ENCODE results near the gene CCNY. TPM values are rescaled to one million over a fixed set of nuclear protein-coding genes. Genes with fewer than 3 reads are reported as not detected.

CCNY gene
- total RNA-seq, 2 experiments from 2014 or later: 47.0 to 51.5 TPM

DNA sequence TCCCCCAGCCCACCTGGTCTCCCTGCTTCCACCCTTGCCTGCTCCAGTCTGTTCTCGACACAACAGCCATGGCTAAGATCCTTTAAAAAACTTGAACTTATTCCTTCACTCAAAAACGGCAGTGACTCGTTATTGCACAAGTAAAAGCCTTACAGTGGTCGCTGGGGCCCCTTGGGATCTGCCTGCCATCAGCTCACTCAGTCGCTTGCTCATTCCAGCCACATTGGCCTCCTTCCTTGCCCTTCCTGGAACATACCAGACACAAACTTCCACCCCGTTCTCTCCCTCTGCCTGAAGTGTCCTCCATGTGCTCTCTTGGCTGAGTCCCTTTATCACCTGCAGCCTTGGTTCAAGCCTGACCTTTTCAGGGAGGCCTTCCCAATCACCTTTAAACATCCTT is 4.7 kb downstream of the CCNY start:
- peak overlapping the region; percentile 76 for H3K27ac Mint-ChIP-seq
- no peaks in the 10 kb centered on the region for H3K27me3 Mint-ChIP-seq
- no peaks in the 10 kb centered on the region for H3K9me3 Mint-ChIP-seq (ENCODE audit: low read depth)
- CTCF ChIA-PET: interaction anchor here (1.3 to 1.4 kb wide), 2 partner anchors 9 to 11 kb away, joined by 3 to 4 read pairs; no protein-coding TSS in a partner anchor
- peaks cover 13% of the 10 kb centered on the region for H3K36me3 Mint-ChIP-seq
- DNase-seq (no peak), ATAC-seq (no peak)
- H3K4me3 Mint-ChIP-seq: peak overlapping the region; percentile 33
- peaks cover 62% of the 10 kb centered on the region for H3K4me1 Mint-ChIP-seq

DNA sequence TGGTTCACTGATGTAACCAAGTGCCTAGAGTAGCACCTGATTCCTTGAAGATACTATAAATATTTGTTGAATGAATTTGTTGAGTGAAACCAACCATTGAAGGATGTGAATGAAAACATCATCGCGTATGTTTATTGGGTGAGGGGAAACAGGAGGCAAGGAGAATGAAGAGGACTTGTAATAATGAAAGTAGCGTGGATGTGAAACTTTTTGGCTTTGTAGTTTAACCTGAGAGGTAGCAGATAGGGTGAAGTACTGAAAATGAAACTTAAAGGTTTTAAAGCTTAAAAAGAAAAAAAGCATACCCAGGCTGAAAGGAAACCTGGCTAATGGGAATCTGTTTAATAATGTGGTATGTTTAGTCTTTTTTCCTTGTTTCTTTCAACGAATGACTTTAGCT is 5.2 kb downstream of the CCNY start:
- CTCF ChIA-PET: interaction anchor here (1.3 to 1.4 kb wide), 2 partner anchors 8 to 10 kb away, joined by 3 to 4 read pairs; no protein-coding TSS in a partner anchor
- ATAC-seq (peak; percentile 71), DNase-seq (no peak)
- Mint-ChIP-seq H3K27me3 (no peaks in the 10 kb centered on the region), H3K27ac (peak overlapping the region; percentile 76), H3K4me3 (peak overlapping the region; percentile 63), H3K9me3 (ENCODE audit: low read depth) (no peaks in the 10 kb centered on the region), H3K36me3 (peaks cover 13% of the 10 kb centered on the region), H3K4me1 (peaks cover 64% of the 10 kb centered on the region)

GRCh38 chr10:35342183-35342753 is 6.0 kb downstream of the CCNY start:
- CTCF ChIA-PET: interaction anchor here (1.3 to 1.4 kb wide), 2 partner anchors 8 to 10 kb away, joined by 3 to 4 read pairs; no protein-coding TSS in a partner anchor
- H3K27me3 Mint-ChIP-seq: no peaks in the 10 kb centered on the region
- H3K27ac Mint-ChIP-seq: peak overlapping the region; percentile 76
- ATAC-seq (no peak), DNase-seq (no peak)
- H3K9me3 Mint-ChIP-seq (ENCODE audit: low read depth): no peaks in the 10 kb centered on the region
- H3K4me1 Mint-ChIP-seq: peaks cover 64% of the 10 kb centered on the region
- H3K36me3 Mint-ChIP-seq: peaks cover 13% of the 10 kb centered on the region
- H3K4me3 Mint-ChIP-seq: peak overlapping the region; percentile 63

DNA sequence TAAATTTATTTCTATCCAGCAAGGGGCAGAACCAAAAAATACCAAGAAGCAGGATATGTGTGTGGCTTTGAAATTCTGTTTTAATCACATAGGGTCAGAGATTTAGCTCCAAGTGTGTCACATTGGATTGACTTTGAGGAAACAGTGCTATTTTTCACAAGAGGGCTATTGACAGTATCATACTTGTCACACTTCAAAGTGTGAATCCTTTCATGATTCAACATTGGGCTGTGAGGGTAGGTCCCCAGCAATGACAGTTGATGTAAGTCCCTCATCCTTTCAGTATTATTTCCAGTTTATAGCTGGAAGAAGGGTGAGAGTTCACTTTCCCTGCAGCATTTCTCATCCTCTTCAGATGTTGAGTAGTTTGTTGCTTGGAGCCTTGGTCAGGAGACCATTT is 7.4 kb downstream of the CCNY start:
- no peaks in the 10 kb centered on the region for H3K9me3 Mint-ChIP-seq (ENCODE audit: low read depth)
- H3K27me3 Mint-ChIP-seq: no peaks in the 10 kb centered on the region
- ATAC-seq (no peak), DNase-seq (no peak)
- H3K27ac Mint-ChIP-seq: no peak overlapping the region
- CTCF ChIA-PET: no interaction called here
- H3K36me3 Mint-ChIP-seq: peaks cover 12% of the 10 kb centered on the region
- H3K4me3 Mint-ChIP-seq: no peak overlapping the region
- peaks cover 60% of the 10 kb centered on the region for H3K4me1 Mint-ChIP-seq

GRCh38 chr10:35345383-35345742 is 9.1 kb downstream of the CCNY start:
- DNase-seq: no peak
- no peaks in the 10 kb centered on the region for H3K9me3 Mint-ChIP-seq (ENCODE audit: low read depth)
- peaks cover 58% of the 10 kb centered on the region for H3K4me1 Mint-ChIP-seq
- H3K4me3 Mint-ChIP-seq: no peak overlapping the region
- CTCF ChIA-PET: no interaction called here
- no peaks in the 10 kb centered on the region for H3K27me3 Mint-ChIP-seq
- ATAC-seq: no peak
- H3K27ac Mint-ChIP-seq: no peak overlapping the region
- H3K36me3 Mint-ChIP-seq: peaks cover 12% of the 10 kb centered on the region

DNA sequence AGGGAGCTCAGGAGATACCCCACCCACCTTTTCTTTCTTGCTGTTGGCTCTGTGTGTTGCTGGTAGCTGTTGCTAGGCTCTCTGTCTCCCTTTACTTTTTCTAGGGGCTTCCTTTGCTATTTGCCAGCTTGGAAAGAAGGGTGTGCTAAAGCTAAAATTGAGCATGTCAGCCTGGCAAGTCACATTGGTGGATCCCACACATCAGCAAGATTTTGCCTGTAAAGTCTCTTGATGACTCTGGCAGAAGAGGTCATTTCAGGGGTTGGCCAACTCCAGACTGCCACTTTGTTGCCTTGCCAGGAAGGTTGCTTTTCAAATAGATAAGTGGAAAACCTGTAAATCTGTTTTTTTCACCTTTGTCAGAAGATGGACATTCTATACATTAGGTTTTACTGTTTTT is 9.9 kb downstream of the CCNY start:
- Mint-ChIP-seq H3K4me1 (peaks cover 59% of the 10 kb centered on the region), H3K27ac (no peak overlapping the region), H3K27me3 (no peaks in the 10 kb centered on the region), H3K9me3 (ENCODE audit: low read depth) (no peaks in the 10 kb centered on the region), H3K4me3 (no peak overlapping the region), H3K36me3 (peaks cover 12% of the 10 kb centered on the region)
- CTCF ChIA-PET: interaction anchor here (0.8 kb wide), 1 partner anchor 10 kb away, joined by 3 read pairs; no protein-coding TSS in a partner anchor
- DNase-seq (no peak), ATAC-seq (no peak)

DNA sequence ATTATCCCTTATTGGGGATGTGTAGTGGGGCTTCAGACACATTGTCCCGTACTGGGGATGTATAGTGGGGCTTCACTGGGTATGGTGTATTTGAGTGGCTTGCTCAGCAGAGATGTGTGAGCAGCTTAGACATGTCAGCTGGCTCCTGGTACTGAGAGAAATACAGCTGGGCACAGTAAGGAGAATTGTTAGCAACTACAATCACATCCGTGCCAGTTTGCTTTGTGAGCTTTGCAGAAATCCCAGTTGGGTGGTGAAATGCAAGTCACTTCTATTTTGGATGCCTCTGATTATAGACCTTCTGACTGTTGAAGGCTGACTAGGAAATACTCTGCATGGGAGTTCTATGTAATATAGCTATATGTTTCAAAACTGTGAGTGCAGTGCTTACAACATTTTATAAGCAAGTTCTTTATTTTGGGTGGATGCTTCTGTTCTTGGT is 10.8 kb downstream of the CCNY start:
- Mint-ChIP-seq H3K4me3 (no peak overlapping the region), H3K27ac (no peak overlapping the region), H3K27me3 (no peaks in the 10 kb centered on the region), H3K9me3 (ENCODE audit: low read depth) (no peaks in the 10 kb centered on the region), H3K36me3 (peaks cover 12% of the 10 kb centered on the region), H3K4me1 (peaks cover 58% of the 10 kb centered on the region)
- DNase-seq (no peak), ATAC-seq (no peak)
- CTCF ChIA-PET: interaction anchor here (0.7 kb wide), 1 partner anchor 11 kb away, joined by 3 read pairs; the partner anchor contains the start of gene CCNY

DNA sequence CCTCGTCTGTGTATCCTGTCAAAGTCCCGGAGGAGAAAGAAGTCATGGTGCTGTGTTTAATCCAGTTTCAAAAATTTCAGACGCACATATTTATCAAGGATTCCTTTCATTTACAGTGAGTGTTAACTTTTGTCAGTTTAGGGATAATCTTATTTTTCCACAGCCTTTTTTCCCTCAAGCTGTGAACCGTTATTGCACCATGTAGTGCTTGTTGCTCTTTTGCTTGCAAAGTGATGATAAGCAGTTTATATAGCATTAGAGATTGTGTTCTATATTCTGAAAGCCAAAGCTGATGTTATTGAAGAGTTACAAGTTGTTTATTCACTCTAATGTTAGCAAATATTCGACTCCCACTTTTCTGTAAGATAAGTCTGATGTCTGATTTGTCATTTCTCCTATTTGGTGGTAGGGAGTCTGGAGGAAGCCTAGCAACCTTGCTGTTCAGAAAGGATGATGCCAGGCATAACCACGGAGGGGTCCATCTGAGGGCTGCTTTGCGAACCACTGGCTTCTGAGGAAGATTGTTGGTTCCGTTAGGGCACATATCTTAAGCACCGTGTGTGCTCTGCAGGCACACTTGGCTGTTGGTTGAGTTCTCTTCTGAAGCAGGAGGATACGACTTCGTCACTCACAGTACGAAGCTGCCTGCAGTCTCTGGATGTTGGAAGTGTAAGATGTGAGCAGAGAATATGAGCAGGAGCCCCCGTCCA is 11.7 kb downstream of the CCNY start:
- DNase-seq: no peak
- no peak overlapping the region for H3K4me3 Mint-ChIP-seq
- ATAC-seq: no peak
- H3K9me3 Mint-ChIP-seq (ENCODE audit: low read depth): no peaks in the 10 kb centered on the region
- CTCF ChIA-PET: interaction anchor here (0.7 kb wide), 1 partner anchor 12 kb away, joined by 3 read pairs; the partner anchor contains the start of gene CCNY
- H3K27ac Mint-ChIP-seq: no peak overlapping the region
- no peaks in the 10 kb centered on the region for H3K27me3 Mint-ChIP-seq
- H3K4me1 Mint-ChIP-seq: peaks cover 59% of the 10 kb centered on the region
- H3K36me3 Mint-ChIP-seq: peaks cover 8% of the 10 kb centered on the region

DNA sequence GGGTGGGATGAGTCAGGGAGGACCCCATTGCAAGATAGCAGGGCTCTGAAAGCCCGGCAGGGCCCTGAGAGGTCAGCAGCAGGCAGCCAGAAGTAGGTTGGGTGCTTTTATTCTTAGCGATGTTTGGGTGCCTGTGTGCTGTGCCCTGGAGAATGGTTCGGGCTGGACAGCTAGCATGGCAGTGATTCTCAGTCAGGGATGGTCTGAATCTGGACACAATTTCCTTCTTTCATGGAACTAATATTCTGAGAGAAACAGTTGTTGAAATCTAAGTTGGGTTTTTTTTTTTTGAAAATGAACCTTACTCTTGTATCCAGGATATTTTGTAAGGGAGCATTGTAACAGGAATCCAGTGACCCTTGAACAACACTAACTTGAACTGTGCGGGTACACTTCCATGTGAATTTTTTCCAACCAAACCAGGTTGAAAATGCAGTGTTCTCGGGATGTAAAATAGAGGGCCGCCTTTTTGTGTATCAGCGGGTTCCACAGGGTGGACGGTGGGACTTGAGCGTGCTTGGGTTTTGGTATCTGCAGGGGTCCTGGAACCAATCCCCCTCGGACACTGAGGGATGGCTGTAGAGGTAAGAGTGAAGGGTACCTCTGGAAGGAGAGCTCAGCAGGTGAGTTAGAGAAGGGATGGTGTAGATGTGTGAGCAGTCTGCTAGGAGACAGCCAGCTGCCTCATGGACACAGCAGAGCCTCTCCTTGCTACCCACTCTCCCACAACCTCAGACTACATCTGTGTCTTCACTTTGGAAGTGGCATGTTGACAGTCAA is 12.5 kb downstream of the CCNY start:
- H3K4me1 Mint-ChIP-seq: peaks cover 59% of the 10 kb centered on the region
- no peaks in the 10 kb centered on the region for H3K9me3 Mint-ChIP-seq (ENCODE audit: low read depth)
- no peak overlapping the region for H3K4me3 Mint-ChIP-seq
- CTCF ChIA-PET: no interaction called here
- no peak overlapping the region for H3K27ac Mint-ChIP-seq
- DNase-seq: no peak
- H3K36me3 Mint-ChIP-seq: peaks cover 5% of the 10 kb centered on the region
- no peaks in the 10 kb centered on the region for H3K27me3 Mint-ChIP-seq
- ATAC-seq: no peak

DNA sequence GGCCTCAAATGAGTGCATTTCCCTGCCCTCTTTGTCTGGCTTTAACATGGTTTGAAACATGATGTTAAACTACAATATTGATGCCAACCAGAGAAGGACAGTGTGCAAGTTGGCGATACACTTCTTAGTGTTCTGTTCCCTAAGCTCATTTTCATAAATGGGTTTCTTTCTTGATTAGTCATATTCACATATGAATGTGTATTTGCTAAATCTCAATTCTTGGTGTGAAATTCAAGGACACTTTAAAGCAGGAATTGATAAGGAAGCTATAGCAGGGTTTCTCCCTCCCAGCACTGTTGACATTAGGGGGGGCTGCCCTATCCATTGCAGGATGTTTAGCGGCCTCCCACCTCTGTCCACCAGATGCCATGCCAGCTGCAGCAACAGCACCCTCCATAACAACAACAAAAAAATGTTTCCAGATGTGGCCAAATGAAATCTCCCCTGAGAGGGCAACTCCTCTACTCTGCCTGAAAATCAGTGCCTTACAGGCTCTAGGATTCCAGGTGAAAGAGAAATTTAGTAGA is 13.1 kb downstream of the CCNY start:
- Mint-ChIP-seq H3K27me3 (no peaks in the 10 kb centered on the region), H3K4me3 (no peak overlapping the region), H3K27ac (no peak overlapping the region), H3K4me1 (peaks cover 60% of the 10 kb centered on the region), H3K9me3 (ENCODE audit: low read depth) (no peaks in the 10 kb centered on the region), H3K36me3 (peaks cover 3% of the 10 kb centered on the region)
- CTCF ChIA-PET: interaction anchor here (1.0 kb wide), 1 partner anchor 8 kb away, joined by 4 read pairs; no protein-coding TSS in a partner anchor
- ATAC-seq (no peak), DNase-seq (no peak)

GRCh38 chr10:35351021-35351420 is 14.7 kb downstream of the CCNY start:
- CTCF ChIA-PET: interaction anchor here (1.6 kb wide), 1 partner anchor 225 kb away, joined by 4 read pairs; no protein-coding TSS in a partner anchor
- Mint-ChIP-seq H3K36me3 (peaks cover 1% of the 10 kb centered on the region), H3K9me3 (ENCODE audit: low read depth) (no peaks in the 10 kb centered on the region), H3K4me3 (no peak overlapping the region), H3K4me1 (peaks cover 68% of the 10 kb centered on the region), H3K27ac (no peak overlapping the region), H3K27me3 (no peaks in the 10 kb centered on the region)
- ATAC-seq: no peak
- DNase-seq: no peak

DNA sequence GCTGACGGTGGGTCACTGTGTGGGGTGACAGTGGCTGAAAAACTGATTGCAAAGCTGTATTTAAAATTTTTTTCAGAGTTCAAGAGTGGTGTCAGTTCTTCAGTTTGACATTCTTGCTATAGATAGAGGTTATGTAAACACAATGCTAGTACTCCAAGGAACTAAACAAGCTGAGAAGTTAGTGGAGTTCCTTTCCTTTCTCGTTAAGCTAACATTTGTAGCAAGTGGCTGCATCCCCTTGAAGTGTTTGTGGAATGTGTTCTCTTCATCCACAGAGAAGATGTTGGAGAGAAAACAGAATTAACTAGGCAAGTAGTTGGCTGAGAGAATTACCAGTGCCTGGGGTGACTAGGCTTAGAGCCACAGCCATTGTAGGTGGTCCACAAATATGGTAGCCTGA is 15.8 kb downstream of the CCNY start:
- CTCF ChIA-PET: interaction anchor here (0.6 to 1.6 kb wide), 3 partner anchors 10 to 226 kb away, joined by 3 to 4 read pairs (median 4); no protein-coding TSS in a partner anchor
- H3K27ac Mint-ChIP-seq: peak overlapping the region; percentile 20
- no peaks in the 10 kb centered on the region for H3K27me3 Mint-ChIP-seq
- no peaks in the 10 kb centered on the region for H3K9me3 Mint-ChIP-seq (ENCODE audit: low read depth)
- no peak for ATAC-seq
- H3K4me3 Mint-ChIP-seq: peak overlapping the region; percentile 11
- H3K36me3 Mint-ChIP-seq: peaks cover 1% of the 10 kb centered on the region
- peaks cover 76% of the 10 kb centered on the region for H3K4me1 Mint-ChIP-seq
- no peak for DNase-seq

DNA sequence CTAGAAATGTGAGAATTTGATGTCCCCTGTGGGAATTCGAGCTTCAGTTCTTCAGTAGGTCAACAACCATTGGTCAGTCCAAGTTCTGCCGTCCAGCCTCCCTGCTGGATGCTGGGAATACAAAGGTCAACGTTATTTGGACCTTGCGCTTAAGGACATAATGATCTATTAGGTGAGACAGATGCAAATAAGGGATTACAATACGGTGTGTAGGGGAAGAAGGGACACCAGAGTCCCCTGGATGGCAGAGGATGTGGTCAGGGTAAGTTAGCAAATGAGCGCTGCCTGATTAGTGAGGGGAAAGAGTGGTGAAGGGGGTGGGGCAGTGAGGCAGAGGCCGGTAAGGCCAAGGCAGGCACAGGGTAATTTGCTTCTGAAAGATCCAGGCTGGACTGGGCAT is 16.2 kb downstream of the CCNY start:
- Mint-ChIP-seq H3K27ac (peak overlapping the region; percentile 20), H3K36me3 (peaks cover 1% of the 10 kb centered on the region), H3K27me3 (no peaks in the 10 kb centered on the region), H3K4me3 (peak overlapping the region; percentile 11), H3K4me1 (peaks cover 80% of the 10 kb centered on the region), H3K9me3 (ENCODE audit: low read depth) (no peaks in the 10 kb centered on the region)
- CTCF ChIA-PET: interaction anchor here (1.0 to 1.6 kb wide), 4 partner anchors 11 to 227 kb away, joined by 3 to 4 read pairs (median 4); partner anchors contain the start of gene CREM
- peak; percentile 57 for ATAC-seq
- peak; percentile 76 for DNase-seq
